ENCODE data around the gene NEXN.
A peak's percentile ranks its signal among the peaks of the same experiment; 100 is the strongest.

Gene NEXN

GRCh38 chr1:77876884-77877283 is 11.5 kb upstream of the NEXN start:
- Histone ChIP-seq H3K4me3 (ENCODE audit: low read length) (no peak overlapping the region), H3K27ac (ENCODE audit: low read depth, low read length) (no peak overlapping the region), H3K9ac (ENCODE audit: low read length) (no peak overlapping the region), H3K4me1 (ENCODE audit: control insufficient read depth, insufficient read depth, low read length) (no peaks in the 10 kb centered on the region), H3K27me3 (ENCODE audit: control insufficient read depth, insufficient read depth, low read length) (no peaks in the 10 kb centered on the region), H3K36me3 (ENCODE audit: control insufficient read depth, insufficient read depth, low read length) (no peaks in the 10 kb centered on the region)

GRCh38 chr1:77881061-77881460 is 7.4 kb upstream of the NEXN start:
- no peak overlapping the region for H3K27ac ChIP-seq (ENCODE audit: low read depth, low read length)
- no peak overlapping the region for H3K4me3 ChIP-seq (ENCODE audit: low read length)
- no peak overlapping the region for H3K9ac ChIP-seq (ENCODE audit: low read length)
- no peaks in the 10 kb centered on the region for H3K27me3 ChIP-seq (ENCODE audit: control insufficient read depth, insufficient read depth, low read length)
- no peaks in the 10 kb centered on the region for H3K4me1 ChIP-seq (ENCODE audit: control insufficient read depth, insufficient read depth, low read length)
- no peaks in the 10 kb centered on the region for H3K36me3 ChIP-seq (ENCODE audit: control insufficient read depth, insufficient read depth, low read length)

- Histone ChIP-seq H3K9ac (ENCODE audit: low read length) (no peak overlapping the region), H3K4me1 (ENCODE audit: control insufficient read depth, insufficient read depth, low read length) (no peaks in the 10 kb centered on the region), H3K36me3 (ENCODE audit: control insufficient read depth, insufficient read depth, low read length) (no peaks in the 10 kb centered on the region), H3K27me3 (ENCODE audit: control insufficient read depth, insufficient read depth, low read length) (no peaks in the 10 kb centered on the region), H3K4me3 (ENCODE audit: low read length) (no peak overlapping the region), H3K27ac (ENCODE audit: low read depth, low read length) (no peak overlapping the region)
Observed at GRCh38 chr1:77882411-77882810, 6.0 kb upstream of the NEXN start.

- peaks cover 10% of the 10 kb centered on the region for H3K4me1 ChIP-seq (ENCODE audit: control insufficient read depth, insufficient read depth, low read length)
- no peaks in the 10 kb centered on the region for H3K36me3 ChIP-seq (ENCODE audit: control insufficient read depth, insufficient read depth, low read length)
- peak overlapping the region; percentile 29 for H3K9ac ChIP-seq (ENCODE audit: low read length)
- H3K27ac ChIP-seq (ENCODE audit: low read depth, low read length), result peak overlapping the region; percentile 95
- peak overlapping the region; percentile 69 for H3K4me3 ChIP-seq (ENCODE audit: low read length)
- H3K27me3 ChIP-seq (ENCODE audit: control insufficient read depth, insufficient read depth, low read length), result no peaks in the 10 kb centered on the region
Observed at GRCh38 chr1:77888781-77889642, 588 bp downstream of the NEXN start.

- Histone ChIP-seq H3K4me3 (ENCODE audit: low read length) (peak overlapping the region; percentile 69), H3K27me3 (ENCODE audit: control insufficient read depth, insufficient read depth, low read length) (no peaks in the 10 kb centered on the region), H3K36me3 (ENCODE audit: control insufficient read depth, insufficient read depth, low read length) (no peaks in the 10 kb centered on the region), H3K27ac (ENCODE audit: low read depth, low read length) (peak overlapping the region; percentile 95), H3K9ac (ENCODE audit: low read length) (no peak overlapping the region), H3K4me1 (ENCODE audit: control insufficient read depth, insufficient read depth, low read length) (peaks cover 10% of the 10 kb centered on the region)
Observed at GRCh38 chr1:77889671-77890070, 1.2 kb downstream of the NEXN start.

GRCh38 chr1:77891200-77891599 is 2.8 kb downstream of the NEXN start:
- Histone ChIP-seq H3K9ac (ENCODE audit: low read length) (no peak overlapping the region), H3K4me3 (ENCODE audit: low read length) (no peak overlapping the region), H3K27me3 (ENCODE audit: control insufficient read depth, insufficient read depth, low read length) (no peaks in the 10 kb centered on the region), H3K27ac (ENCODE audit: low read depth, low read length) (no peak overlapping the region), H3K4me1 (ENCODE audit: control insufficient read depth, insufficient read depth, low read length) (peaks cover 10% of the 10 kb centered on the region), H3K36me3 (ENCODE audit: control insufficient read depth, insufficient read depth, low read length) (no peaks in the 10 kb centered on the region)

GRCh38 chr1:77899647-77900320 is 11.4 kb downstream of the NEXN start:
- H3K27me3 ChIP-seq (ENCODE audit: control insufficient read depth, insufficient read depth, low read length), result no peaks in the 10 kb centered on the region
- H3K9ac ChIP-seq (ENCODE audit: low read length), result no peak overlapping the region
- H3K4me1 ChIP-seq (ENCODE audit: control insufficient read depth, insufficient read depth, low read length), result peaks cover 2% of the 10 kb centered on the region
- H3K36me3 ChIP-seq (ENCODE audit: control insufficient read depth, insufficient read depth, low read length), result no peaks in the 10 kb centered on the region
- no peak overlapping the region for H3K27ac ChIP-seq (ENCODE audit: low read depth, low read length)
- no peak overlapping the region for H3K4me3 ChIP-seq (ENCODE audit: low read length)

GRCh38 chr1:77900687-77901293 is 12.4 kb downstream of the NEXN start:
- Histone ChIP-seq H3K9ac (ENCODE audit: low read length) (no peak overlapping the region), H3K4me3 (ENCODE audit: low read length) (no peak overlapping the region), H3K36me3 (ENCODE audit: control insufficient read depth, insufficient read depth, low read length) (no peaks in the 10 kb centered on the region), H3K4me1 (ENCODE audit: control insufficient read depth, insufficient read depth, low read length) (peaks cover 2% of the 10 kb centered on the region), H3K27me3 (ENCODE audit: control insufficient read depth, insufficient read depth, low read length) (no peaks in the 10 kb centered on the region), H3K27ac (ENCODE audit: low read depth, low read length) (peak overlapping the region; percentile 23)

- Histone ChIP-seq H3K27me3 (ENCODE audit: control insufficient read depth, insufficient read depth, low read length) (no peaks in the 10 kb centered on the region), H3K36me3 (ENCODE audit: control insufficient read depth, insufficient read depth, low read length) (no peaks in the 10 kb centered on the region), H3K4me1 (ENCODE audit: control insufficient read depth, insufficient read depth, low read length) (peaks cover 2% of the 10 kb centered on the region), H3K9ac (ENCODE audit: low read length) (no peak overlapping the region), H3K4me3 (ENCODE audit: low read length) (no peak overlapping the region), H3K27ac (ENCODE audit: low read depth, low read length) (no peak overlapping the region)
Observed at GRCh38 chr1:77905603-77906002, 17.2 kb downstream of the NEXN start.

- no peaks in the 10 kb centered on the region for H3K27me3 ChIP-seq (ENCODE audit: control insufficient read depth, insufficient read depth, low read length)
- no peak overlapping the region for H3K27ac ChIP-seq (ENCODE audit: low read depth, low read length)
- H3K4me1 ChIP-seq (ENCODE audit: control insufficient read depth, insufficient read depth, low read length), result peaks cover under 1% of the 10 kb centered on the region
- no peak overlapping the region for H3K4me3 ChIP-seq (ENCODE audit: low read length)
- no peak overlapping the region for H3K9ac ChIP-seq (ENCODE audit: low read length)
- H3K36me3 ChIP-seq (ENCODE audit: control insufficient read depth, insufficient read depth, low read length), result no peaks in the 10 kb centered on the region
Observed at GRCh38 chr1:77906019-77906545, 17.7 kb downstream of the NEXN start.

GRCh38 chr1:77906624-77907023 is 18.2 kb downstream of the NEXN start:
- Histone ChIP-seq H3K36me3 (ENCODE audit: control insufficient read depth, insufficient read depth, low read length) (no peaks in the 10 kb centered on the region), H3K27me3 (ENCODE audit: control insufficient read depth, insufficient read depth, low read length) (no peaks in the 10 kb centered on the region), H3K9ac (ENCODE audit: low read length) (no peak overlapping the region), H3K27ac (ENCODE audit: low read depth, low read length) (no peak overlapping the region), H3K4me3 (ENCODE audit: low read length) (no peak overlapping the region), H3K4me1 (ENCODE audit: control insufficient read depth, insufficient read depth, low read length) (no peaks in the 10 kb centered on the region)

- H3K27me3 ChIP-seq (ENCODE audit: control insufficient read depth, insufficient read depth, low read length), result no peaks in the 10 kb centered on the region
- H3K4me1 ChIP-seq (ENCODE audit: control insufficient read depth, insufficient read depth, low read length), result no peaks in the 10 kb centered on the region
- no peak overlapping the region for H3K9ac ChIP-seq (ENCODE audit: low read length)
- H3K27ac ChIP-seq (ENCODE audit: low read depth, low read length), result no peak overlapping the region
- H3K36me3 ChIP-seq (ENCODE audit: control insufficient read depth, insufficient read depth, low read length), result no peaks in the 10 kb centered on the region
- no peak overlapping the region for H3K4me3 ChIP-seq (ENCODE audit: low read length)
Observed at GRCh38 chr1:77910116-77910515, 21.7 kb downstream of the NEXN start.

Measured in rectal smooth muscle tissue (tissue), 1 donor.